Dedifferentiated amniotic fluid mesenchymal stem cell (primary cell): Measurements from ENCODE around the gene GSDMA.

Source experiments
- DNase-seq: peaks from one replicate; pipeline ENCODE4 v3.0.0-alpha.2; 2016; ENCODE audit errors: extremely low spot score

The GSDMA gene

DNA sequence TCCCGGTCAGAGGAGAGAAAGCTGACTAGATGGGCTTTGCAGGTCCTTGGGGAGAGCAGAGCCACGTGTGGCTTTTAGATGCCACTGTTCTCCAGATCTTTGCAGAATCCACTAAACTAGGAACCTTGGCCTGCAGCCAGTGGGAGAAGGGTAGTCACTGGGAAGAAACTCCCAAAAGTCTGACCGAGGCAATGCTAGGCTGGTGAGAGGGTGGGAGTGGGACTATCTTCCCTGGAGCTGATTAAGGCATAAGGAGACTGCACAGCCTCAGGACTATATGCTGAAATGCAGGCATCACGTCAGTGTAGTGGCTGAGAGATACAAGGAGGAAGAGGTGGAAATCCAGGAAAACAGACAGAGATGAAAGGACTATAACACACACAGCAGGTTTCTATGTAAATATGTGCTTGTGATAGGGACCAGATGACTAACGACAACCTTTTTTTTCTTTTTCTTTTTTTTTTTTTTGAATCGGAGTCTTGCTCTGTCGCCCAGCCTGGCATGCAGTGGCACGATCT is 2.2 kb upstream of the GSDMA start:
- DNase-seq = no peak

DNA sequence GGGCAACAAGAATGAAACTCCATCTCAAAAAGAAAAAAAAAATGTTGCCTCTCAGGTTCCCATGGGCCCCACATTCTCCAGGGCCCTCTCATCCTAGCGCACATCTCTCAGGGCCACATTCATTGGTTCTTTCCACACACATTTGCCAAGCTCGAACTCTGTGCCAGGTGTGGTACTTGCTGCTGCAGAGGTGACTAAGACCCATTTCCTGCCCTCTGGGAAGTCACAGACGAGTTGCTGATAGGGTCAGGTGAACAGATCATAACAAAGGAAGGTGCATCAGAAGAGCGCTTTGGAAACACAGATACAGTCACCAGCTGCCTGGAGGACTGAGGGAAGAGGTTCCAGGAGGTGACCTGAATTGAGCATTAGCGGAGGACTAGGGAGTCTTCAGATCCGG is 1.0 kb downstream of the GSDMA start:
- no peak for DNase-seq

DNA sequence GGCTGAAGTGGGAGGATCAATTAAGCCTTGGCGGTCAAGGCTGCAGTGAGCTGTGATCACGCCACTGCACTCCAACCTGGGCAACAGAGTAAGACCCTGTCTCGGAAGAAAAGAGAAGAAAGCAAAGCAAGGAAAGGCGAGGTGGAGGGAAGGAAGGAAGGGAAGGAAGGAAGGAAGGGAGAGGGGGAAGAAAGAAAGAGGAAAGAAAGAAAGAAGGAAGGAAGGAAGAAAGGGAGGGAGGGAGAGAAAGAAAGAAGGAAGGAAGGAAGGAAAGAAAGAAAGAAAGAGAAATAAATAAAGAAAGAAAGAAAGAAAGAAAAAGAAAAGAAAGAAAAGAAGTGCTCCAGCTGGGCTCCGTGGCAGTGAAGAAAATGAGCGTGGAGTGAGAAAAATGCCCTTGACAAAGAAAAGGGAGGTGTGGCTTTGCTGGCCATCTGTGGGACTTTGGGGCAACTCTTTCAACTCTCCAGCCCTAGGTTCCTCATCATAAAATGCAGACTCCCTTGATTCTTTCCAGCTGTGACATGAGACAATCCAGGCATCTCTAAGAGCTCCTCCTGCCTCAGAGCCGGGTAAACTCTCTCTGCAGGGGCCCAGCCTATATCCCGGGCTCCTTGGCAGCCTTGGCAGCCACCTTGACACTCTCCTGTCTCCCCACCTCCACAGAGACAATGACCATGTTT is 2.4 kb downstream of the GSDMA start:
- DNase-seq = no peak

DNA sequence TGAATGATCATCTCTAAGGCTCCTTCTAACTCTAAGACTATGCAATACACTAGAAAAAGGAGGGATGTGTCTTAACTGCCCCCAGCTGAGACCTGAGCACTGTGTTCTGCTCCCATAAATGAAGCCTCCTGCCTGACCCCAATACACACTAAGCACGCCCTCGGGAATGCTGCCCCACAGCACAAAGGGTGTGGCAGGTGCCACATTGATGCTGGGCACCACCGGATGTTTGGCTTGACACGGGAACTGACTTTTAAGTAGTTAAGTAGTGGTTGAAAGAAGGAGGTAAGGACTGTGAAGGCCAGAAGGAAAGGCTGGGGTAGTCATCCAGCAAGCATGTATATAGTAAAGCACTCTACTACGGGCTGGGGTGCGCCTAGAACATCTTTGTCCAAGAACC is 4.0 kb downstream of the GSDMA start:
- DNase-seq = no peak

DNA sequence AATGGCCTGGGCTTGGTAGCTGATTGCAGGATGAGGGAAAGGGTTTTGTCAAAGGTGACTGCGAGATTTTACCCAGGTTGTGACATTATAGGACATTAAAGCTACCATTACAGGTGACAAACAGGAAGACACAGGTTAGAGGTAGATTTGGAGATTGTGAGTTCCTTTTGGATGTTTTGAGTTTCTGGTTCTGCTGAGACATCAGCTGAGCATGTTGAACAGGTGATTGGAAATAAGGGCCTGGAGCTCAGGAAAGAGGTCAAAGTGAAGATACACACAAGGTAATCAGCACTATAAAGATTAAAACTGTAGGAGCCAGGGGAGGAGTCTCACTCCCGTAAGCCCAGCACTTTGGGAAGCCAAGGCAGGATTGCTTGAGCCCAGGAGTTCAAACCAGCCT is 6.0 kb downstream of the GSDMA start:
- DNase-seq = no peak

DNA sequence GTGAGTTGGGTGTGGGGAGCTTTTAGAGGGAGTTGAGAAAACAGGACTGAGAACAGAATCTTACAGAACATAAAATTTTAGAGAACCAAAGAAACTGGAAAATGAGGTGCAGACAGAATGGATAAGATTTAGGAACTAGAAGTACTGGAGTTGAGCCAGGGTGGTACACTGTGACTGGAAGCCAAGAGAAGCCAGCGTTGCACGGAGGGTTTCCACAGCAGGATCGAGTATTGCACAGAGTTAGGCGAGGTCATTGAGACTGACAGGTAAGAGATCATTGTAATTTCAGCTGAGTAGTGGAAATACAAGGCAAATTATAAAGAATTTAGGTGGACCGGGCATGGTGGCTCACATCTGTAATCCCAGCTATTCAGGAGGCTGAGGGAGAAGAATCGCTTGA is 6.6 kb downstream of the GSDMA start:
- no peak for DNase-seq

DNA sequence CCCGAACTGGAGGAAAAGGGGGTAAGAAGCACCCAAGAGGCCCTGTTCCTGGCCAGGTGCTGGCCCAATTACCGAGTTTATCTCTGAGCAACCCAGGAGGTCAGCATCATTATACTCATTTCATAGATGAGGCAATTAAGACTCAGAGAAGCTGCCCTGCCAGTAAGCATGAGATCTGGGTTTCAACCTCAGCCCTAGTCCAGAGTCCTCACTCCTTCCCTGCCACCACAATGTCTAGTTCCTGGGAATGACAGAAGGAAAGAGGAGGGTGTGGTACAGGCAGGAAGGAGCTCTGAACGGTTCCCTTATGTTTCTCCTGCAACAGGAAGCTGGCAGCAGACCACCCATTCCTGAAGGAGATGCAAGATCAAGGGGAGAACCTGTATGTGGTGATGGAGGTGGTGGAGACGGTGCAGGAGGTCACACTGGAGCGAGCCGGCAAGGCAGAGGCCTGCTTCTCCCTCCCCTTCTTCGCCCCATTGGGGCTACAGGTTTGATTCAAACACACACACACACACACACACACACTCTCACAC is 7.4 kb downstream of the GSDMA start:
- DNase-seq = no peak

DNA sequence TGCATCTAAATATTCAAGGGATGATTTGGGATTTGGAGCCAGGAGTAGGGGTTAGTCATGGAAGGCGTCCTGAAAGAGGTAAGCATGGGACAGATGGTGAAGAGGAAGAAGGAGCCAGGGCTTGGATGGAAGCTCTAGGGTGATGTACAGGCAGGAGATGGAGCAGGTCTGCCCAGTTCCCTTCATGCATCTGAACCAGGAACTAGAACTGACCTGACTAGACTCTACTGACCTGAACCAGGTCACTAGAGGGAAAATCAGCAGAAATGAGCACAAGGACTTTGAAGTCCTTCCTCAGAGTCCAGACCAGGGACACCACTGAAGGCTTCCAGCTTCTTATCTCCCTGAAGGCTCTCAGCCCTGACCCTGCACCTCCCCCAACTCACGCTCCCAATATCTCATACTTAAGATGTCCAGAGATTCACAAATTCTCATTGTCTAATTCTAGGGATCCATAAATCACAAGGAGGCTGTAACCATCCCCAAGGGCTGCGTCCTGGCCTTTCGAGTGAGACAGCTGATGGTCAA is 8.3 kb downstream of the GSDMA start:
- no peak for DNase-seq

DNA sequence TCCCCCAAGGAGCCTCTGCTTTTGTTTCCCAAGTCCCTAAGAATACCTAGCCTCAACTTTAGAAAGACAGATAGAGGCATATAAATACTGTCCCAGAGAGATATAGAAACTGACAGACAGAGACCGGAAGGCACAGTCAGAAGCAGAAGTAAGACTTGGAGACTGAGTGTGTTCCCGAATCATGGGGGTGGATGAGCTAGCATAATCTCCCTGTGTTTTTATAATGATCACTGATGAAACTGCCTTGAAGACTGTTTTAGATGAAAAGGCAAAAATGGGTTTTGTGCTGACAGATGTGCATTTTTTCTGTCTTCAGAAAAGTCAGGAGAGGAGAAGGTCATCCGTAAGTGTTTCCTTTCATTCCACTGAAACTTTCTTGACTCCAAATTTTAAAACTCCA is 9.5 kb downstream of the GSDMA start:
- no peak for DNase-seq

DNA sequence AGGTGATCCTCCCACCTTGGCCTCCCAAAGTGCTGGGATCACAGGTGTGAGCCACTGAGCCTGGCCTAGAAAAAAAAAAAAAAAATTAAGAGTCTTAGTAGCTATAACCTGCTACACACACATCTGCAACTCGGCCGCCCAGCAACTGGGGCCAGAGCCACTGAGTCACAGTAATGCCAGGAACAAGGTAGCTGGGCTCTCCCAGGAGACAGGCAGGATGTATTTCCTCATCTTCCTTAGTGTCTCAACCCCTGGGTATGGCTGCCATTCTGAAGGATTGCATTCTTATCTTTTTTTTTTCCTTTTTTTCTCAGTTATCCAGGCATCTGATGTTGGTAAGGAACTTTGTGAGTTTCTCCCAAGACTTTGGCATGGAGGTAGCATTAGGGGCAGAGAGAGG is 10.7 kb downstream of the GSDMA start:
- no peak for DNase-seq

DNA sequence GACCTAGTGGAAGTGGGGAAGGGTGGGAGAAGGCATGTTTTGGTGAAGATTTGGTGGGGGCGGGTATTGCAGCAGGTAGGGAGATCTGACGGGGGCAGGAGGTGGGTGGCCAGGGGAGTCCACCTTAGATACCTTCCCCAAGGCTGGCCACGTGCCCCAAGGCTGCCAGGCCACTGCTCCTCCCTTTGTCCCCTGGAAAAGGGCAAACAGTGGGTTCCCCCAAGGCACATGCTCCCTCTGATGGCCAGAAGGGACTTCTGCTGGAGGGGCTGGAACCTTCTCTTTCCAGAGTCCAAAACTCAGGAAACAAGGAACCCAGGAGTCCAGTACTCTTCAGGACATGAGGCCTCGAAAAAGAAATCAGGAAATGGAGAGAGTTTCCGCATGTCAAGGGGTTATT is 11.6 kb downstream of the GSDMA start:
- DNase-seq = no peak

DNA sequence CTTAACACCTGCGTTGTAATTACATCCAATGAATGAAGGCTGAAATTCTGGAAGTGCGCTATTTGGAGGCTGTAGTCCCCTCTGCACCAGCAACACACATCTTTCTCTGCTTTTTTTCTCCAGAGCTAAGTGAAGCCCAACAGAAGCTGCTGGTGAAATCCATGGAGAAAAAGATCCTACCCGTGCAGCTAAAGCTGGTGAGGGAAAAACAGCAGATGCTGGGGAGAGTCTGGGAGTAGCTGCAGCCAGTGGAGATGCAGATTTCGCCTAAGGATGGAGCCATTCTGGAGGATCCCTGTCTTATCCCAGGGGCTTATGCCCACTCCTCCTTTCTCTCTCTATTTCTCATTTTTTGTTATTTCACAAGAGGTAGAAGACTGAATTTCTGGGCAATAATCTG is 13.0 kb downstream of the GSDMA start:
- DNase-seq = no peak

DNA sequence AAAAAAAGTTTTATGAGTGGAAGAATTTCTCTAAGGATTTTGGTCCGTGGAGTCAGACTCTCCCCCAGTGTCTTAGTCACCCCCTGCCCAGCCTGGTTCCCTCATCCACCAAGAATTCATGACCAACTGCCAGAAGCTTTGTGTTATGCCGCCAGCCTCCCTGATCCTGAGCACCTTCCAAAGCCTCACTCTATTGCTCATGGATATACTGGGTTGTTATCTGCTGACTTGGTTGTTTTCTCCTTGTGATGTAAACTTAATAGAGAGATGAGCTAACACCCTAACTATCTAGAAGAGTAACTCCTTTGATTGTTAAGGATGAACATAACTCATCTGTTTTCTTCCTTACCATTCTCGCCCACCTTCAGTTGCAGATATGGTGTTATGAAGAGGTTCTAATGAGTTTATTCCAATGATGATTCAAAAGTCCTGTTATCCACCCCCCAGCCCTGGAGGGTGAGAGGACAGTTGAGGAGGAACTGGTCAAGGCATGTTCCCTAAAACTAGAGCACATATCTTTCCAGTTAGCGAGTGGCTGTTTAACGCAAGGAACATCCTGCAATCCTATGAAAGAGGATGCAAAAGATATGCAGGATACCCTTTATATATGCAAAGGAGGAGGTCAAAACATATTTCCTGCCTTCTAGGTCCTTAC is 16.3 kb downstream of the GSDMA start:
- DNase-seq = peak; percentile 60

DNA sequence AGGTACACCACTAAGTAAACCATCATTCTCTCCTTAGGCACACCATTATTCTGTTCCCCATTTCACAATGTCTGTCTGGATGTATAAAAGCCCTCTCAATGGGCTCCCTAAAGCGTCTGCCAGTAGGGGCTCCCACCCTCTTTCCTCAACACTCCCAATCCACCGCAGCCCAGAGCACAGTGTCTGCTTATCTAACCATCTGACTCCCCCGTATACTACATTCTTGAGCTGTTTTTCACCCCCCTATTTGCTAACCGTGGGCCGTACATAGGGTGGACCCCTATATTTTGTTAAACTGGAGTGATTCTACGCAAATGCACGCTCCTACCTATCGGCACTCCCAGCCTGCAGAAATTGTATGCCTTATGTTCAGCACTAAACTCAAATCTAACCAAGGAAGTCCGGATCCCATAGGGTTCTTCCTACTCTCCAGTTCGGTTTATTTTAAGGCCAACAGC is 17.1 kb downstream of the GSDMA start:
- DNase-seq = no peak

DNA sequence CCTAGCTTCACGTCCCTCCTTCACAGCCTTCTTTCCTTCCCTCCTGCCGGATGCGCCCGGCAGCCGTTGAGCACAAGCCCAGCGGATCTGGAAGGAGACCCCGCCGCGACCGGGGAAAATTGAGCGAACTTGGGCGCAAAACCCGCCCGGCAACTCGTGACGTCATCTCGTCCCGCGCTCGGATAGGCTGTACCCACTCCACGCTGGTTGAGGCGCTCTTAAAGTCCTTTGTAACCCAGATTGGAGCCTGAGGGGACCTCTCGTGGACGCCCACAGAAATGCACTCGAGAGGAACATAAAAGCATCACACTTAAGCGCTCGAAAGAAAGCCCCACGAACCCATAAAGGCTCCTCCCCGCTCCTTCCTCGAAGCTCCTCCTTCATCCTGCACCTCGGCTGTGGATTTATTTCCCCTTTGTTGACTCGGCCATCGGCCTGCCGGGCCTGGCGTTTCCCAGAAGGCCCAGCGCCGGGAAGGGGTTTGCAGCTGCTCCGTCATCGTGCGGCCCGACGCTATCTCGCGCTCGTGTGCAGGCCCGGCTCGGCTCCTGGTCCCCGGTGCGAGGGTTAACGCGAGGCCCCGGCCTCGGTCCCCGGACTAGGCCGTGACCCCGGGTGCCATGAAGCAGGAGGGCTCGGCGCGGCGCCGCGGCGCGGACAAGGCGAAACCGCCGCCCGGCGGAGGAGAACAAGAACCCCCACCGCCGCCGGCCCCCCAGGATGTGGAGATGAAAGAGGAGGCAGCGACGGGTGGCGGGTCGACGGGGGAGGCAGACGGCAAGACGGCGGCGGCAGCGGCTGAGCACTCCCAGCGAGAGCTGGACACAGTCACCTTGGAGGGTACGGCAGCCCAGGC is 17.8 kb downstream of the GSDMA start, which contains the start of gene PSMD3:
Gene PSMD3 (plus strand): TSS at position 457 of the 856 bp plus-strand sequence. CDS start 164 bp downstream, at position 621.
- DNase-seq = peak; percentile 100

DNA sequence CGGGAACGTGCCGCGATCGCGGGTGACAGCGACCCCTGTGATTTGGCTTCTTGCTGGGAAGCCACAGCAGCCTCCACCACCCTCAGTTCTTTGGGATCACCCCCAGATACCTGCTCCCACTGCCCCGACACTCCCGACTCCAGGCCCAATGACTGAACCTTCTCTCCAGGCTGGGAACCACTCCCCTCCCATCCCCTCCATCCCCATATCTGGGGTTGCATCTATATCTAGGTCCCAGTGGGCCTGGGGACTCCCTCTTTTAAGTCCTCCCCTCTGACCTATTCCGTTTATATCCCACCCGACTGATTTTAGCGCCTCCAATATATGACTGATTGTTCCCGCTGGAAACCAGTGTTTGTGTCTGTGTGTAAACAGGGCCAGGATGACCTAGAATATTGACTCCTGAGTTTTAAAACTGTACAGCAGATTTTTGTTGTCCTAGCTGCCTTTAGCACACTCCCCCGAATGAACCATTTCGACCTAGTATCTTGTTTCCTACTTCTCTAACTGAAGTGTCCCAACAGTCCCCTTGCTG is 18.5 kb downstream of the GSDMA start:
- no peak for DNase-seq

DNA sequence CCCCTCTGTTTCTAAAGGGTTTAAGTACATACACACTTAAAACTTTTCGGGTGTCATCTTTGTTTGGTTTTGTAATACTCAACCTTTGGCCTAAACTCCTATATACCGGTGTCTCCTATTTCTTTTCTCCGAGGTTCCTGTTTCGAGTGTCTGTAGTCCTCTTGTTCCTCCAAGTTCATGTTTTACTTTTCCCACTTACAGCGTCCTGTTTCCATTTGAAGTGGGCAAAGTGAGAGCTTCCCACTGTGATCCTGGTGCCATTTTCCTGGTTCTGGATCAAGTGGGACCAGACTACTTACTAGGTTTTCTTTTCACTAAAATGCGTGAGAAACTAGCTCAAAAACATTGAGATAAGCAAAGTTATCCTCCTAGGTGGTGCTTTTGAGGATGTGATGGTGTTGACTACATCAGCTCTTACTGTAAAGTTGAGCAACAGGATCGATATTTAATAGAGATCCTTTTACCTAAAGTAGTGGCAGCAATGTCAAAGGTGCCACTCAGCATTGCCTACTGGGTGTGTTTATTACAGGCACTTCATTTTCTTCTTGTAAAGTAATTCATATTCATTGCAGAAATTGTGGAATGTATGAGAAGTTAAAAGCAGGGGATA is 19.1 kb downstream of the GSDMA start:
- DNase-seq = no peak

DNA sequence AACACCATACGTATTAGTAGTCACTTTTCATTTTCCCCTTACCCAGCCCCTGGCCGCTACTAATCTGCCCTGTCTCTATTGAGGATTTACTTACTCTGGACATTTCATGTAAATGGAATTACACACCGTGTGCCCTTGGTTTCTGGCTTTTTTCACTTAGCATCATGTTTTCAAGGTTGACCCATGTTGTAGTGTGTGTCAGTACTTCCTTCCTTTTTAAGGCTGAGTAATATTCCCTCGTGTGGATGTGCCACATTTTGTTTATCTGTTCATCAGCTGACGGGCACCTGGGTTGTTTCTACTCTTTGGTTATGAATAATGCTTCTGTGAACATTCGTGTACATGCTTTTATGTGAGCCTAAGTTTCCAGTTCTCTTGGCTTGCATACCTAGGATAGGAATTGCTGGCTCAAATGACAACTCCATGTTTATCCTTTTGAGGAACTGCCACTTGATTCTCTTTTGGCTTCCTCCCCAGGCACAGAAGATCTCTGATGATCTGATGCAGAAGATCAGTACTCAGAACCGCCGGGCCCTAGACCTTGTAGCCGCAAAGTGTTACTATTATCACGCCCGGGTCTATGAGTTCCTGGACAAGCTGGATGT is 25.5 kb downstream of the GSDMA start:
- DNase-seq = no peak

DNA sequence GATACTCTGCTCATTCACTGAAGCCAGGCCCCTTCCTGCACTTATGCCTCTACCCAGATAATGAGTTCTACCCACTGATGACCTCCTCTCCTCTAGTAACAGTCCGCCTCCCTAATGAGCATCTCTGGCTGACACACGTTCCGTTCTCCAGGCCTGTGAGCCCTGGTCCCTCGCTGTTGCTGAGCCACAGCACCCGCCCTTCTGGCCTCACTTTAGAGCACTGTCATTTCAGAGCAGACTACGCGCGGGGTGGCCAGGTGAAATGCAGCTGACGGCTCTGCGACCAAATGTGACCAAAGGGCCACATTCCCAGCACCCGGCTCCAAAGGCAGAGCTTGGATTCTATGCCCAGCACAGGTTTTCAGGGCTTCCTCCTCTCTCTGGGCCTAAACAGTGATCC is 31.6 kb downstream of the GSDMA start:
- no peak for DNase-seq

DNA sequence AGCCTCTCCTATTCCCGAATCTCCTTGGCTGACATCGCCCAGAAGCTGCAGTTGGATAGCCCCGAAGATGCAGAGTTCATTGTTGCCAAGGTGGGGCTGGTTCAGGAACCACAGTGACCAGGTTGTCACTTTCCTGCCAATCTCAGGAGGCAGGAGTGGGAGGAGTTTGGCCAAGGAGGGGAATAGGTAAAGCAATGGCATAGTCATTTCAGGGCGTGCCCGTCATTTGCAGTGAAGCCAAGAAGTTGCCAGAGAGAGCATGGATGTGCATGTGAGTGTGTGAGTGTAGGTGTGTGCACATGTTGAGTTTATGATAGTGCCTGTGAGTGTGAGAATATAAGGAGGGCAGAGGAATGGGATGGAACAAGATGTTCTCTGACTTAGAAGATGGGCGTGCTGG is 32.6 kb downstream of the GSDMA start:
- no peak for DNase-seq

DNA sequence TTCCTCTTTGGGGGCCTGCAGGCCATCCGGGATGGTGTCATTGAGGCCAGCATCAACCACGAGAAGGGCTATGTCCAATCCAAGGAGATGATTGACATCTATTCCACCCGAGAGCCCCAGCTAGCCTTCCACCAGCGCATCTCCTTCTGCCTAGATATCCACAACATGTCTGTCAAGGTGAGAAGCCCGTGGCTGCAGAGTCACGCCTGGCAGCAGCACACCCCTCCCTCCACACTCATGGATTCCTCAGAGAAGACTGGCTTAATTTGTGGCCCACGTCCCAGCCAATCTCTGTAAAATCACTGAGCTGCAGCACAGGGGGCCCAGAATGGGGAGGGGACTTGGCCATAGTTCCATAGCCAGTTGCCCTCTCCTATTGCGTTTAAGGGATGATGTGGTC is 33.4 kb downstream of the GSDMA start:
- DNase-seq = no peak
